NCI-H1436 treated with DMSO at 0.1 percent for 48 hours (cell line): ENCODE results near the gene TAS2R46.
"Not testable (repeated sequence)": the region's sequence is repeated elsewhere in the genome, so short reads cannot be mapped to it uniquely, and the experiment has no call there.

ENCODE experiments used
- DNase-seq: peaks from one replicate; lab custom pipeline; 2025; lab: John Stamatoyannopoulos, UW

The TAS2R46 gene

DNA sequence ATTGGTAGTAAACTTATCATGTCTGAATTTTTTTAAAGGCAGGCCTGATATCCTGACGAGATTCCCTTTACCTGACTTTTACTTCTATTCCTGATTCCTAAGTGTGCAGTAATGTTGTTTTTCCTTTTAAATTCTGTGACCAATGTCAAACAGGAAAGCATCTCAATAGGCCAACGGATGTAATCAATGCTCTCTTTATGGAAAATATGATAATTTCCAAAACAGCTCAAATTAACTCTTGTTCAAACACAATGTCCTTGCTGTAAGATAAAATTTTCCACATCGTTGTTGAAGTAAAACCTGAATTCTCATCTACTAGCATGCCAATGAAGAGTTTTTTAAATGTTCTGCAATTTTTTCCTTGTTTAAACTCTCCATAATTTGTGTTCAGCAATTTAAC is 22.9 kb downstream of the TAS2R46 start:
- no peak for DNase-seq

GRCh38 chr12:11033959-11034358 is 28.1 kb downstream of the TAS2R46 start:
- DNase-seq, result not testable (repeated sequence)

GRCh38 chr12:11031307-11031706 is 30.8 kb downstream of the TAS2R46 start, which contains the start of gene TAS2R31:
Gene TAS2R31 (minus strand): TSS chr12:11031407. CDS start chr12:11031335, 72 bp downstream.
- no peak for DNase-seq

- no peak for DNase-seq
These were observed 36.0 kb downstream of the TAS2R46 start for GRCh38 chr12:11026118-11026517.

DNA sequence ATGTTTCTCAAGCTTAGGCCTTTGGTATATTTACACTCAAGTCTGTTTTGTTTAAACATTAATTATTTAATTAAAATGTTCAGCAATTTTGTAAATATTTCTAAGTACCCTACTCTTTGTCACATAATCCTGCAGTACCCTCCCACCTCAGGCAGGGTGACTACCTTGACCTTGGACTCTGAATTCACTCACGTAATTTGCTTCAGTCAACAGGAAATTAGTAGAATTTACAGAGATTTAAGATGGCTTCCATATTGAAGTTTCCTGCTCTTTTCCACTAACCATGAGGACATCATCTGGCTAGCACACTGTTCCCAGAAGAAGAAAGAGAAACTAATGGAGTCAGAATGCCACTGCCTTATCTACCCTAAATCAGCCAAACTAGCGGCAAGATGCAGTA is 38.7 kb downstream of the TAS2R46 start:
- no peak for DNase-seq

DNA sequence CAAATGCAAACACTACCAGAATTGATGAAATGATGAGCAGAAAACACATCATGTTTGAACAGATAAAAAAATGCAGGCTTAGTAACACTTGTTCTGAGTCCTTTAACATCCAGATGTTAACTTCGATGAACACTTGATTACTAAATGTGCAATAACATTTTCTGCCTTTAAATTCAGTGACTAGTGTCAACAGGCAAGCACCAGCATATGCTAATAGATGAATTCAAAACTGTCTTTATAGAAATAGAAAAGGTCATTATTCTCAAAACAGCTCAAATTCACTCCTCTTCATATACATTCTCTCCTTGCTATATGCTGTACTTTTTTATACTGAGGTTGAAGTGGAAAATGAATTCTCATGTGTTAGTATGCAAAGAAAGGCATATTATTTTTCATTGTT is 39.6 kb downstream of the TAS2R46 start, which contains the start of gene TAS2R19:
TSS of gene TAS2R19 (minus strand) at position 101 of the 400 bp plus-strand sequence. CDS start at position 52, 49 bp downstream.
- no peak for DNase-seq

- DNase-seq, result no peak
These were observed 45.2 kb downstream of the TAS2R46 start for GRCh38 chr12:11016937-11017336.

- no peak for DNase-seq
These were observed 46.2 kb downstream of the TAS2R46 start for GRCh38 chr12:11015775-11016430.

- DNase-seq, result no peak
These were observed 47.9 kb downstream of the TAS2R46 start for GRCh38 chr12:11014234-11014633.
